Erythroblast (primary cell): ENCODE results near the gene BLOC1S3.
"Not testable (repeated sequence)": the region's sequence is repeated elsewhere in the genome, so short reads cannot be mapped to it uniquely, and the experiment has no call there.

Experiments
- DNase-seq, 2 experiments: peaks; one replicate each; lab custom pipeline; 2025; lab: John Stamatoyannopoulos, UW
- GATA1 ChIP-seq: IDR thresholded peaks from 2 replicates; pipeline ENCODE4 v1.6.1; 2011; ENCODE audit warnings: low read depth, mild to moderate bottlenecking, control low read depth, low read length, moderate library complexity
- POLR2A ChIP-seq: IDR thresholded peaks from 2 replicates; pipeline ENCODE4 v1.6.1; 2011; ENCODE audit warnings: mild to moderate bottlenecking, low read length

The BLOC1S3 gene

GRCh38 chr19:45205810-45206209, 27.2 kb downstream of the BLOC1S3 start:
- no peak for DNase-seq
- no peak for TF ChIP-seq GATA1
- no peak for TF ChIP-seq POLR2A

- DNase-seq, result no peak
- TF ChIP-seq GATA1 (no peak), POLR2A (no peak)
Measured at GRCh38 chr19:45206328-45206727, 27.7 kb downstream of the BLOC1S3 start.

- DNase-seq, result no peak
- TF ChIP-seq POLR2A, result no peak
- no peak for TF ChIP-seq GATA1
Measured at GRCh38 chr19:45211751-45212381, 33.3 kb downstream of the BLOC1S3 start.

- no peak for DNase-seq
- no peak for TF ChIP-seq GATA1
- TF ChIP-seq POLR2A, result no peak
Measured at GRCh38 chr19:45213031-45213430, 34.4 kb downstream of the BLOC1S3 start.

- DNase-seq, result no peak
- TF ChIP-seq GATA1 (no peak), POLR2A (no peak)
Measured at GRCh38 chr19:45215391-45216191, 37.0 kb downstream of the BLOC1S3 start.

GRCh38 chr19:45216667-45217066, 38.1 kb downstream of the BLOC1S3 start:
- TF ChIP-seq POLR2A (no peak), GATA1 (no peak)
- DNase-seq, result no peak

- no peak for TF ChIP-seq GATA1
- TF ChIP-seq POLR2A, result no peak
- DNase-seq, result no peak
Measured at GRCh38 chr19:45217193-45217956, 38.8 kb downstream of the BLOC1S3 start.

GRCh38 chr19:45217957-45218334, 39.4 kb downstream of the BLOC1S3 start:
- TF ChIP-seq POLR2A, result no peak
- TF ChIP-seq GATA1, result no peak
- no peak for DNase-seq

GRCh38 chr19:45218426-45218825, 39.8 kb downstream of the BLOC1S3 start:
- no peak for DNase-seq
- TF ChIP-seq POLR2A (no peak), GATA1 (no peak)

GRCh38 chr19:45218911-45219743, 40.5 kb downstream of the BLOC1S3 start:
- DNase-seq, result no peak
- no peak for TF ChIP-seq GATA1
- TF ChIP-seq POLR2A, result no peak

- TF ChIP-seq GATA1 (no peak), POLR2A (no peak)
- no peak for DNase-seq
Measured at GRCh38 chr19:45222724-45223123, 44.1 kb downstream of the BLOC1S3 start.

- no peak for DNase-seq
- TF ChIP-seq POLR2A (no peak), GATA1 (no peak)
Measured at GRCh38 chr19:45223879-45224278, 45.3 kb downstream of the BLOC1S3 start.

GRCh38 chr19:45224645-45225044, 46.1 kb downstream of the BLOC1S3 start:
- no peak for DNase-seq

GRCh38 chr19:45229056-45229455, 50.5 kb downstream of the BLOC1S3 start:
- DNase-seq, result not testable (repeated sequence)

More at GRCh38 chr19:45224645-45225044, 46.1 kb downstream of the BLOC1S3 start:
- no peak for TF ChIP-seq GATA1
- no peak for TF ChIP-seq POLR2A
